SK-N-SH (cell line): ENCODE results near the gene STH. TPM values are rescaled to one million over a fixed set of nuclear protein-coding genes. Genes with fewer than 3 reads are reported as not detected.

ENCODE experiments used
- CTCF ChIA-PET: fragments of 300-600, 350-600 bp; formaldehyde crosslinking; extraction: SDS; loops from one replicate; lab custom pipeline; 2021; lab: Yijun Ruan, JAX
- POLR2A ChIA-PET: fragments of 350-600 bp; sonication (Branson Sonifier 250); formaldehyde crosslinking; extraction: SDS; loops from one replicate; lab custom pipeline; 2020; ENCODE audit warnings: antibody characterized with exemption, inconsistent platforms; lab: Yijun Ruan, JAX
- DNase-seq: peaks from one replicate; pipeline ENCODE4 v3.0.0; 2012
- H2AFZ ChIP-seq: fragments of 200-600 bp; sonication (generic); 2 replicates; pipeline ENCODE4 v1.8.1; 2016; ENCODE audit warnings: antibody characterized with exemption, mild to moderate bottlenecking, low read depth
- H3F3A ChIP-seq: fragments of 200-600 bp; sonication (generic); replicated peaks from 2 replicates; pipeline ENCODE3; 2016; ENCODE audit warnings: antibody characterized with exemption, mild to moderate bottlenecking; ENCODE audit not compliant: insufficient read depth
- H3K27ac ChIP-seq, 2 experiments: fragments of 200-500 bp in 1 of 2; fragments of 200-600 bp in 1 of 2; sonication (Bioruptor generic) in 1 of 2; sonication (generic), shearing (Covaris generic) in 1 of 2; 2 replicates each; pipeline versions ENCODE4 v1.5.1 to v1.6.1; 2014 to 2016; ENCODE audit warnings: low read depth in 2 of 2, inconsistent platforms in 1 of 2, low read length in 1 of 2, mild to moderate bottlenecking in 1 of 2, mixed read lengths in 1 of 2
- H3K27me3 ChIP-seq: fragments of 200-600 bp; sonication (generic), shearing (Covaris generic); 2 replicates; pipeline ENCODE4 v1.6.1; 2016; ENCODE audit warnings: mixed run types; ENCODE audit not compliant: insufficient read depth
- H3K36me3 ChIP-seq, 2 experiments: fragments of 200-500 bp in 1 of 2; fragments of 200-600 bp in 1 of 2; sonication (Bioruptor generic) in 1 of 2; sonication (generic) in 1 of 2; replicated peaks in 1 of 2; 2 replicates each; pipeline versions ENCODE3 to v1.5.1; 2014 to 2016; ENCODE audit warnings: low read length in 1 of 2, mild to moderate bottlenecking in 1 of 2; ENCODE audit not compliant: insufficient read depth in 2 of 2, control insufficient read depth in 1 of 2
- H3K4me1 ChIP-seq, 2 experiments: fragments of 200-500 bp in 1 of 2; fragments of 200-600 bp in 1 of 2; sonication (Bioruptor generic) in 1 of 2; sonication (generic), shearing (Covaris generic) in 1 of 2; 2 replicates each; pipeline versions ENCODE4 v1.5.1 to v1.6.1; 2014 to 2016; ENCODE audit warnings: low read depth in 1 of 2, low read length in 1 of 2, mixed run types in 1 of 2; ENCODE audit not compliant: insufficient read depth in 2 of 2, control insufficient read depth in 1 of 2
- H3K4me2 ChIP-seq: fragments of 200-600 bp; sonication (generic), shearing (Covaris generic); 2 replicates; pipeline ENCODE4 v1.6.1; 2017; ENCODE audit warnings: mixed run types
- H3K4me3 ChIP-seq, 2 experiments: fragments of 200-500 bp in 1 of 2; fragments of 200-600 bp in 1 of 2; sonication (Bioruptor generic) in 1 of 2; sonication (generic), shearing (Covaris generic) in 1 of 2; 2 replicates each; pipeline versions ENCODE4 v1.5.1 to v1.8.1; 2014 to 2016; ENCODE audit warnings: low read depth in 2 of 2, inconsistent platforms in 1 of 2, low read length in 1 of 2, mild to moderate bottlenecking in 1 of 2, mixed read lengths in 1 of 2, moderate library complexity in 1 of 2
- H3K79me2 ChIP-seq: fragments of 200-600 bp; sonication (generic); 2 replicates; pipeline ENCODE4 v1.8.1; 2017; ENCODE audit warnings: mild to moderate bottlenecking; ENCODE audit not compliant: insufficient read depth
- H3K9ac ChIP-seq: fragments of 200-600 bp; sonication (generic); 2 replicates; pipeline ENCODE4 v1.6.1; 2017; ENCODE audit warnings: mixed run types
- H3K9me2 ChIP-seq: fragments of 200-600 bp; sonication (generic); 2 replicates; pipeline ENCODE4 v1.6.1; 2017; ENCODE audit warnings: mixed run types
- H3K9me3 ChIP-seq: fragments of 200-600 bp; sonication (generic); 2 replicates; pipeline ENCODE4 v1.6.1; 2017; ENCODE audit warnings: mixed run types, mild to moderate bottlenecking, moderate library complexity
- H4K20me1 ChIP-seq: fragments of 200-600 bp; sonication (generic); 2 replicates; pipeline ENCODE4 v1.6.1; 2017; ENCODE audit warnings: mild to moderate bottlenecking, mixed run types; ENCODE audit not compliant: insufficient read depth
- CHD2 ChIP-seq: fragments of 150-350 bp; IDR thresholded peaks from 2 replicates; pipeline ENCODE4 v1.6.1; 2018; ENCODE audit warnings: low read length; ENCODE audit not compliant: partially characterized antibody
- FOXM1 ChIP-seq: IDR thresholded peaks from 2 replicates; pipeline ENCODE4 v1.4.0; 2012; ENCODE audit warnings: low read depth, mild to moderate bottlenecking
- GABPA ChIP-seq: IDR thresholded peaks from 2 replicates; pipeline ENCODE4 v1.4.0; 2012; ENCODE audit warnings: low read depth, mild to moderate bottlenecking
- IRF3 ChIP-seq: fragments of 150-350 bp; IDR thresholded peaks from 2 replicates; pipeline ENCODE4 v1.6.1; 2016; ENCODE audit warnings: mild to moderate bottlenecking, low read depth, low read length
- NFIC ChIP-seq: IDR thresholded peaks from 2 replicates; pipeline ENCODE4 v1.4.0; 2012; ENCODE audit warnings: borderline replicate concordance
- RAD21 ChIP-seq: IDR thresholded peaks from 2 replicates; pipeline ENCODE4 v1.6.1; 2012; ENCODE audit warnings: mild to moderate bottlenecking, low read length
- RCOR1 ChIP-seq: fragments of 150-350 bp; IDR thresholded peaks from 2 replicates; pipeline ENCODE4 v1.6.1; 2017; ENCODE audit warnings: antibody characterized with exemption, low read length
- REST ChIP-seq: IDR thresholded peaks from 2 replicates; pipeline ENCODE4 v1.6.1; 2012; ENCODE audit warnings: mild to moderate bottlenecking, low read depth, low read length, moderate library complexity
- RXRA ChIP-seq: IDR thresholded peaks from 2 replicates; pipeline ENCODE4 v1.4.0; 2012; ENCODE audit warnings: low read depth, mild to moderate bottlenecking, borderline replicate concordance
- SIN3A ChIP-seq: IDR thresholded peaks from 2 replicates; pipeline ENCODE4 v1.6.1; 2012; ENCODE audit warnings: low read depth, mild to moderate bottlenecking, low read length, moderate library complexity, borderline replicate concordance
- SMC3 ChIP-seq: IDR thresholded peaks from 2 replicates; pipeline ENCODE4 v1.6.1; 2012; ENCODE audit warnings: low read depth, low read length, improper control_type of control experiment
- TCF12 ChIP-seq: IDR thresholded peaks from 2 replicates; pipeline ENCODE4 v1.4.0; 2012
- USF1 ChIP-seq: IDR thresholded peaks from 2 replicates; pipeline ENCODE4 v1.4.0; 2012; ENCODE audit warnings: low read depth, borderline replicate concordance
- USF2 ChIP-seq: fragments of 150-350 bp; IDR thresholded peaks from 2 replicates; pipeline ENCODE4 v1.6.1; 2017; ENCODE audit warnings: antibody characterized with exemption, low read length, low read depth, borderline replicate concordance
- YY1 ChIP-seq: IDR thresholded peaks from 2 replicates; pipeline ENCODE4 v1.4.0; 2012; ENCODE audit warnings: low read depth, mild to moderate bottlenecking
- ZBTB33 ChIP-seq: IDR thresholded peaks from 2 replicates; pipeline ENCODE4 v1.4.0; 2012; ENCODE audit warnings: low read depth, borderline replicate concordance
- WGBS: methylation state at CpG from one replicate; pipeline ENCODE4 v1.1.6; 2017; ENCODE audit warnings: low lambda C conversion rate; 5-methylcytosine and 5-hydroxymethylcytosine counted together
- polyA plus RNA-seq, 3 experiments: library from polyadenylated mRNA; depleted of rRNA; stranded (reverse); fragments of >200 nt; gene quantifications; 2 replicates each; pipeline ENCODE4 v1.2.3, GENCODE V29; 2012

Gene STH
- polyA plus RNA-seq, 1 of the 3 experiments (the other 2 are of a cell fraction): not detected

GRCh38 chr17:45994987-45995386 is 4.1 kb upstream of the STH start:
- H4K20me1 ChIP-seq: no peaks in the 10 kb centered on the region
- H3K9ac ChIP-seq: no peak overlapping the region
- no peak for DNase-seq
- H3K27me3 ChIP-seq: no peaks in the 10 kb centered on the region
- CTCF ChIA-PET: interaction anchor here (0.7 to 1.2 kb wide), 2 partner anchors 10 to 198 kb away, joined by 3 read pairs; partner anchors contain the start of gene KANSL1
- 93% methylated on average over 5 of the region's 8 CpGs for WGBS
- H2AFZ ChIP-seq: no peak overlapping the region
- POLR2A ChIA-PET: no interaction called here
- H3K4me3 ChIP-seq: no peak overlapping the region
- no peaks in the 10 kb centered on the region for H3F3A ChIP-seq
- peaks cover 0 to 5% of the 10 kb centered on the region in 2 experiments; a peak in 1 of 4 replicates for H3K4me1 ChIP-seq
- no peaks in the 10 kb centered on the region for H3K9me3 ChIP-seq
- no peaks in the 10 kb centered on the region for H3K36me3 ChIP-seq
- TF ChIP-seq YY1: no peak
- TF ChIP-seq IRF3: no peak
- TF ChIP-seq CHD2: no peak
- no peak for TF ChIP-seq RCOR1
- no peak for TF ChIP-seq SMC3
- TF ChIP-seq TCF12: no peak
- no peak for TF ChIP-seq ZBTB33
- no peak overlapping the region for H3K4me2 ChIP-seq
- no peak overlapping the region for H3K27ac ChIP-seq
- no peaks in the 10 kb centered on the region for H3K79me2 ChIP-seq
- H3K9me2 ChIP-seq: no peaks in the 10 kb centered on the region

DNA sequence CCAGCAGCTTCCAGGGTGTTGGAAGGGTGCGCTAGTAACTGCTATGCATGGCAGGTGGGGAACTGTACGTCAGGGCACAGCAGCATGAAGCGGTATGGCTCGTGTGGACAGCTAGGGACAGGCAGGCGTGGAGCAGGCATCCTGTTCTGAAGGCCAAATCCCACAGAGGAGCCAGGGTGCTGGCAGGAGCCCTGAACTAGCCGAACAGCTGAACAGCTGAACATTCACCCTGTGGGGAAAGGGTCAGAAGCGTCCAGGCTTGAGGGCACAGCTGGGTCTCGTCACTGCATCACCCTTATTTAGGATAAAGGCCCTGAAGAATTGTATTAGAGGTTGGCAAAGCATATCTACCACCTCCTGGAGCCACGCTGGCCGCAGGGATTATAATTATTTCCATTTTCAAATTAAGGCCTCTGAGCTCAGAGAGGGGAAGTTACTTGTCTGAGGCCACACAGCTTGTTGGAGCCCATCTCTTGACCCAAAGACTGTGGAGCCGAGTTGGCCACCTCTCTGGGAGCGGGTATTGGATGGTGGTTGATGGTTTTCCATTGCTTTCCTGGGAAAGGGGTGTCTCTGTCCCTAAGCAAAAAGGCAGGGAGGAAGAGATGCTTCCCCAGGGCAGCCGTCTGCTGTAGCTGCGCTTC is 3.3 kb upstream of the STH start:
- H3K4me3 ChIP-seq: no peak overlapping the region
- ChIA-PET CTCF (interaction anchor here (1.2 kb wide), 1 partner anchor 197 kb away, joined by 3 read pairs; the partner anchor contains the start of gene KANSL1), POLR2A (no interaction called here)
- no peaks in the 10 kb centered on the region for H3K9me2 ChIP-seq
- no peak for DNase-seq
- no peak overlapping the region for H2AFZ ChIP-seq
- H3K9me3 ChIP-seq: no peaks in the 10 kb centered on the region
- H4K20me1 ChIP-seq: no peaks in the 10 kb centered on the region
- no peak overlapping the region for H3K4me2 ChIP-seq
- H3K27me3 ChIP-seq: no peaks in the 10 kb centered on the region
- no peaks in the 10 kb centered on the region for H3K79me2 ChIP-seq
- H3K27ac ChIP-seq: no peak overlapping the region
- H3K36me3 ChIP-seq: no peaks in the 10 kb centered on the region
- 76% methylated on average over 14 of the region's 14 CpGs for whole genome bisulfite sequencing
- peaks cover 0 to 4% of the 10 kb centered on the region in 2 experiments; a peak in 1 of 4 replicates for H3K4me1 ChIP-seq
- H3F3A ChIP-seq: no peaks in the 10 kb centered on the region
- no peak overlapping the region for H3K9ac ChIP-seq
- TF ChIP-seq RAD21 (no peak), USF2 (no peak), USF1 (no peak), FOXM1 (no peak), ZBTB33 (no peak), NFIC (no peak), REST (no peak), RXRA (no peak), YY1 (no peak), GABPA (no peak), SIN3A (no peak)
